Calu3 (cell line): ENCODE results near the gene RPH3AL. TPM values are rescaled to one million over a fixed set of nuclear protein-coding genes. Genes with fewer than 3 reads are reported as not detected.

ENCODE experiments used
- BruUV-seq: library from RNA; stranded (reverse); fragments of 400-500 nt; replicated peaks from 2 replicates; lab custom pipeline; 2021; lab: Mats Ljungman, UMichigan
- CTCF ChIA-PET: fragments of 300-600 bp; sonication (Branson Sonifier 250); formaldehyde crosslinking; loops from one replicate; lab custom pipeline; 2022; ENCODE audit warnings: antibody characterized with exemption; lab: Charles Lee
- DNase-seq: peaks from one replicate; pipeline ENCODE4 v3.0.0; 2022
- H3K27ac Mint-ChIP-seq: one replicate; pipeline ENCODE4 v1.8.0; 2022; ENCODE audit warnings: mixed read lengths; ENCODE audit not compliant: unreplicated experiment
- H3K27me3 Mint-ChIP-seq: one replicate; pipeline ENCODE4 v1.8.0; 2022; ENCODE audit warnings: mixed read lengths; ENCODE audit not compliant: unreplicated experiment
- H3K36me3 Mint-ChIP-seq: one replicate; pipeline ENCODE4 v1.8.0; 2022; ENCODE audit warnings: mild to moderate bottlenecking, moderate library complexity, mixed read lengths; ENCODE audit not compliant: insufficient read depth, unreplicated experiment
- H3K4me1 Mint-ChIP-seq: one replicate; pipeline ENCODE4 v1.8.0; 2022; ENCODE audit warnings: mild to moderate bottlenecking, low read depth, mixed read lengths; ENCODE audit not compliant: unreplicated experiment
- H3K4me3 Mint-ChIP-seq: one replicate; pipeline ENCODE4 v1.8.0; 2022; ENCODE audit warnings: mild to moderate bottlenecking, low read depth, moderate library complexity, mixed read lengths; ENCODE audit not compliant: unreplicated experiment
- H3K9me3 Mint-ChIP-seq: one replicate; pipeline ENCODE4 v1.8.0; 2022; ENCODE audit warnings: low read depth, mixed read lengths; ENCODE audit not compliant: unreplicated experiment
- CTCF ChIP-seq: fragments of 200-600 bp; IDR thresholded peaks from one replicate; pipeline ENCODE4 v1.8.0; 2022; ENCODE audit warnings: antibody characterized with exemption; ENCODE audit not compliant: unreplicated experiment
- intact Hi-C: fragments of 100-400 bp; cut with micrococcal nuclease; formaldehyde crosslinking; loops from one replicate; pipeline ENCODE4 v1.10.0; 2022; ENCODE audit not compliant: unreplicated experiment
- total RNA-seq: library from RNA; stranded (reverse); gene quantifications from 2 replicates; pipeline ENCODE4 v1.2.3, GENCODE V29; 2022

Gene RPH3AL
- total RNA-seq, 1 experiment from 2014 or later: 14.1 TPM

GRCh38 chr17:165939-166338 is 186.7 kb downstream of the RPH3AL start:
- no peak for DNase-seq
- Mint-ChIP-seq H3K9me3 (no peaks in the 10 kb centered on the region), H3K4me3 (no peak overlapping the region), H3K27ac (no peak overlapping the region), H3K27me3 (peaks cover 19% of the 10 kb centered on the region), H3K36me3 (peaks cover 5% of the 10 kb centered on the region), H3K4me1 (no peaks in the 10 kb centered on the region)
- no peak for TF ChIP-seq CTCF
- CTCF ChIA-PET: interaction anchor here (1.9 kb wide), 1 partner anchor 13 kb away, joined by 5 read pairs; no protein-coding TSS in a partner anchor
- BruUV-seq: no TSS peak
- intact Hi-C loops: no loop called here

- peak; percentile 42 for DNase-seq
- Mint-ChIP-seq H3K36me3 (peaks cover 5% of the 10 kb centered on the region), H3K4me1 (no peaks in the 10 kb centered on the region), H3K27ac (no peak overlapping the region), H3K9me3 (no peaks in the 10 kb centered on the region), H3K27me3 (peaks cover 25% of the 10 kb centered on the region), H3K4me3 (no peak overlapping the region)
- BruUV-seq: no TSS peak
- no peak for TF ChIP-seq CTCF
- CTCF ChIA-PET: interaction anchor here (0.7 to 1.9 kb wide), 5 partner anchors 11 to 71 kb away, joined by 3 to 8 read pairs (median 5); no protein-coding TSS in a partner anchor
- intact Hi-C loops: no loop called here
Observed at GRCh38 chr17:164303-165235, 188.0 kb downstream of the RPH3AL start.

- intact Hi-C loops: no loop called here
- Mint-ChIP-seq H3K36me3 (peaks cover 5% of the 10 kb centered on the region), H3K4me3 (no peak overlapping the region), H3K4me1 (no peaks in the 10 kb centered on the region), H3K9me3 (no peaks in the 10 kb centered on the region), H3K27ac (no peak overlapping the region), H3K27me3 (peaks cover 25% of the 10 kb centered on the region)
- BruUV-seq: no TSS peak
- CTCF ChIA-PET: no interaction called here
- TF ChIP-seq CTCF: peak; percentile 23
- peak; percentile 42 for DNase-seq
Observed at GRCh38 chr17:163514-164098, 189.0 kb downstream of the RPH3AL start.

- no peaks in the 10 kb centered on the region for H3K9me3 Mint-ChIP-seq
- no TSS peak for BruUV-seq
- no peaks in the 10 kb centered on the region for H3K4me1 Mint-ChIP-seq
- no peak overlapping the region for H3K4me3 Mint-ChIP-seq
- no peak for TF ChIP-seq CTCF
- CTCF ChIA-PET: no interaction called here
- intact Hi-C loops: no loop called here
- no peak for DNase-seq
- peaks cover 5% of the 10 kb centered on the region for H3K36me3 Mint-ChIP-seq
- H3K27me3 Mint-ChIP-seq: peaks cover 25% of the 10 kb centered on the region
- no peak overlapping the region for H3K27ac Mint-ChIP-seq
Observed at GRCh38 chr17:162689-163088, 189.9 kb downstream of the RPH3AL start.

Other genes starting within 250 kb of the RPH3AL start
- gene SCGB1C2, start 215.2 kb downstream of the RPH3AL start, total RNA-seq: not detected in 2 replicates
- gene DOC2B, start 171.2 kb downstream of the RPH3AL start, total RNA-seq: 0.24 TPM in 1 of 2 replicates, not detected in the other
- 0.51 and 0.61 TPM in 2 replicates for gene RFLNB, start 93.1 kb upstream of the RPH3AL start, total RNA-seq